Rectal smooth muscle tissue (tissue), 1 donor: Measurements from ENCODE around the gene MFSD12.
"Not testable (repeated sequence)": the region's sequence is repeated elsewhere in the genome, so short reads cannot be mapped to it uniquely, and the experiment has no call there.

Experiments
- H3K27ac ChIP-seq: one replicate; pipeline ENCODE4 v1.7.0; 2013; ENCODE audit warnings: low read depth, low read length, inconsistent platforms
- H3K27me3 ChIP-seq: one replicate; pipeline ENCODE4 v1.7.0; 2013; ENCODE audit warnings: low read length; ENCODE audit not compliant: control insufficient read depth, insufficient read depth
- H3K36me3 ChIP-seq: one replicate; pipeline ENCODE4 v1.7.0; 2013; ENCODE audit warnings: low read length; ENCODE audit not compliant: control insufficient read depth, insufficient read depth
- H3K4me1 ChIP-seq: one replicate; pipeline ENCODE4 v1.7.0; 2013; ENCODE audit warnings: low read length; ENCODE audit not compliant: control insufficient read depth, insufficient read depth
- H3K4me3 ChIP-seq: one replicate; pipeline ENCODE4 v1.7.0; 2013; ENCODE audit warnings: low read length
- H3K9ac ChIP-seq: one replicate; pipeline ENCODE4 v1.7.0; 2013; ENCODE audit warnings: low read length

Gene MFSD12

GRCh38 chr19:3508121-3508661 lies 49.2 kb downstream of the MFSD12 start:
- H3K4me3 ChIP-seq, H3K27me3 ChIP-seq, H3K27ac ChIP-seq, H3K9ac ChIP-seq, H3K4me1 ChIP-seq, H3K36me3 ChIP-seq: not testable (repeated sequence)

- Histone ChIP-seq H3K4me3 (peak overlapping the region; percentile 82), H3K27ac (peak overlapping the region; percentile 34), H3K4me1 (peaks cover 4% of the 10 kb centered on the region), H3K9ac (peak overlapping the region; percentile 71), H3K27me3 (no peaks in the 10 kb centered on the region), H3K36me3 (no peaks in the 10 kb centered on the region)
These were observed 49.8 kb downstream of the MFSD12 start for GRCh38 chr19:3507371-3508120.

GRCh38 chr19:3506384-3507340 lies 50.7 kb downstream of the MFSD12 start:
- Histone ChIP-seq H3K9ac (peak overlapping the region; percentile 71), H3K36me3 (no peaks in the 10 kb centered on the region), H3K4me3 (peak overlapping the region; percentile 82), H3K4me1 (peaks cover 4% of the 10 kb centered on the region), H3K27ac (peak overlapping the region; percentile 79), H3K27me3 (no peaks in the 10 kb centered on the region)

- H3K36me3 ChIP-seq, result no peaks in the 10 kb centered on the region
These were observed 51.6 kb downstream of the MFSD12 start, which contains the start of gene FZR1 for GRCh38 chr19:3505598-3506383. TSS of gene FZR1 (plus strand) at chr19:3506311. CDS start at chr19:3522990, 16,679 bp downstream.

GRCh38 chr19:3504735-3505134 lies 52.7 kb downstream of the MFSD12 start:
- Histone ChIP-seq H3K27me3 (no peaks in the 10 kb centered on the region), H3K9ac (no peak overlapping the region), H3K36me3 (no peaks in the 10 kb centered on the region), H3K4me3 (no peak overlapping the region), H3K4me1 (peaks cover 9% of the 10 kb centered on the region), H3K27ac (no peak overlapping the region)

More at GRCh38 chr19:3505598-3506383, 51.6 kb downstream of the MFSD12 start, which contains the start of gene FZR1:
- H3K27ac ChIP-seq, result peak within 1 kb of the TSS; percentile 79
- peaks cover 6% of the 10 kb centered on the region for H3K4me1 ChIP-seq
- H3K9ac ChIP-seq, result peak within 1 kb of the TSS; percentile 71
- H3K27me3 ChIP-seq, result no peaks in the 10 kb centered on the region
- H3K4me3 ChIP-seq, result peak within 1 kb of the TSS; percentile 82

- no peak overlapping the region for H3K4me3 ChIP-seq
- H3K27me3 ChIP-seq, result no peaks in the 10 kb centered on the region
- no peaks in the 10 kb centered on the region for H3K36me3 ChIP-seq
- H3K9ac ChIP-seq, result no peak overlapping the region
- H3K4me1 ChIP-seq, result peaks cover 11% of the 10 kb centered on the region
- no peak overlapping the region for H3K27ac ChIP-seq
These were observed 54.3 kb downstream of the MFSD12 start for GRCh38 chr19:3503036-3503572.

- Histone ChIP-seq H3K4me1 (peaks cover 6% of the 10 kb centered on the region), H3K27me3 (no peaks in the 10 kb centered on the region), H3K4me3 (no peak overlapping the region), H3K36me3 (no peaks in the 10 kb centered on the region), H3K9ac (no peak overlapping the region), H3K27ac (no peak overlapping the region)
These were observed 55.6 kb downstream of the MFSD12 start for GRCh38 chr19:3501780-3502179.

GRCh38 chr19:3500429-3501101 lies 56.8 kb downstream of the MFSD12 start, which contains the start of gene DOHH:
TSS of gene DOHH (minus strand) at chr19:3500674. CDS start at chr19:3496814, 3,860 bp downstream.
- Histone ChIP-seq H3K36me3 (no peaks in the 10 kb centered on the region), H3K4me1 (peaks cover 6% of the 10 kb centered on the region), H3K4me3 (peak within 1 kb of the TSS; percentile 91), H3K9ac (peak within 1 kb of the TSS; percentile 88), H3K27ac (peak within 1 kb of the TSS; percentile 96), H3K27me3 (no peaks in the 10 kb centered on the region)

- H3K36me3 ChIP-seq, result peaks cover 4% of the 10 kb centered on the region
- peak overlapping the region; percentile 96 for H3K27ac ChIP-seq
- peak overlapping the region; percentile 91 for H3K4me3 ChIP-seq
- peaks cover 6% of the 10 kb centered on the region for H3K4me1 ChIP-seq
- peak overlapping the region; percentile 66 for H3K9ac ChIP-seq
- no peaks in the 10 kb centered on the region for H3K27me3 ChIP-seq
These were observed 57.5 kb downstream of the MFSD12 start for GRCh38 chr19:3499738-3500428.

GRCh38 chr19:3497757-3498520 lies 59.4 kb downstream of the MFSD12 start:
- no peaks in the 10 kb centered on the region for H3K27me3 ChIP-seq
- H3K36me3 ChIP-seq, result peaks cover 8% of the 10 kb centered on the region
- no peak overlapping the region for H3K27ac ChIP-seq
- H3K4me1 ChIP-seq, result peaks cover 6% of the 10 kb centered on the region
- no peak overlapping the region for H3K4me3 ChIP-seq
- H3K9ac ChIP-seq, result no peak overlapping the region
